ENCODE data around the gene TMEM239. TPM values are rescaled to one million over a fixed set of nuclear protein-coding genes. Genes with fewer than 3 reads are reported as not detected.

Gene TMEM239
- total RNA-seq, 2 experiments from 2014 or later: not detected

DNA sequence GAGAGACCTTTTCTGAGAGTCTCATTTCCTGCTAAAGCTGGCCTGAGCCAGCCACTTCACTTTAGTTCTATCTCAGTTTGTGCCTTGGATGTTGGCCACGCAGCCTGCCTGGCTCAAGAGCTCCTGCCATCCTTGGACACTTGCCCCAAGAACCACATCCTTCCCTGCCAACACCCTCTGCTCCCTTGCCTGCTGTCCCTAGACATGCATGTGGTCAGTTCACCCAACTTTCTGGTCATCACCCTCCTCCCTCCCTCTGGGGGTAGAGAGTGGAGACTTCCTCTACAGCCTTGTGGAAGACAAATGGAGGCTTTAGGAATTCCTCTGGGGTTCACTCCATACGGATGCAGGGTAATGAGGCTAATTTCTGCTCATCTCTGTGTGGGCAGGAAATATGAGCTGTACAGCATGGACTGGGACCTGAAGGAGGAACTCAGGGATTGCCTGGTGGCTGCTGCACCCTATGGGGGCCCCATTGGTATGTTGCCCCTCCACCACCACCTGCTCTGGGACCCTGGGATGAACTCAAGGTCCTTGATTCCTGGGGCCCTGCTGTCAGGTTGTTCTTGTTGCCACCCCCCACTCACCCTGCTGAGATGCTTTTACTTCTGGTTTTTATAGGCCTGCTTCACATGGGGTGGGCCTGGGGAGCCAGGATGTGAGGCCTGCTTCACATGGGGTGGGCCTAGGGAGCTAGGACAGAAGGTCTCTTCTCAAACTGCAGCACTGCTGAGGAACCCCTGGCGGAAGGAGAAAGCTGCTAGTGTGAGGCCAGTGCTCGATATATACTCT is 43.4 kb downstream of the TMEM239 start:
- peaks cover 18% of the 10 kb centered on the region for H3K36me3 Mint-ChIP-seq (ENCODE audit: low read depth)
- TF ChIP-seq, protein P1, sequence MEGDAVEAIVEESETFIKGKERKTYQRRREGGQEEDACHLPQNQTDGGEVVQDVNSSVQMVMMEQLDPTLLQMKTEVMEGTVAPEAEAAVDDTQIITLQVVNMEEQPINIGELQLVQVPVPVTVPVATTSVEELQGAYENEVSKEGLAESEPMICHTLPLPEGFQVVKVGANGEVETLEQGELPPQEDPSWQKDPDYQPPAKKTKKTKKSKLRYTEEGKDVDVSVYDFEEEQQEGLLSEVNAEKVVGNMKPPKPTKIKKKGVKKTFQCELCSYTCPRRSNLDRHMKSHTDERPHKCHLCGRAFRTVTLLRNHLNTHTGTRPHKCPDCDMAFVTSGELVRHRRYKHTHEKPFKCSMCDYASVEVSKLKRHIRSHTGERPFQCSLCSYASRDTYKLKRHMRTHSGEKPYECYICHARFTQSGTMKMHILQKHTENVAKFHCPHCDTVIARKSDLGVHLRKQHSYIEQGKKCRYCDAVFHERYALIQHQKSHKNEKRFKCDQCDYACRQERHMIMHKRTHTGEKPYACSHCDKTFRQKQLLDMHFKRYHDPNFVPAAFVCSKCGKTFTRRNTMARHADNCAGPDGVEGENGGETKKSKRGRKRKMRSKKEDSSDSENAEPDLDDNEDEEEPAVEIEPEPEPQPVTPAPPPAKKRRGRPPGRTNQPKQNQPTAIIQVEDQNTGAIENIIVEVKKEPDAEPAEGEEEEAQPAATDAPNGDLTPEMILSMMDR (IDR thresholded peaks at IDR 0.05): no peak
- H3K27ac Mint-ChIP-seq: no peak overlapping the region
- no peaks in the 10 kb centered on the region for H3K4me1 Mint-ChIP-seq (ENCODE audit: low read depth)
- Histone ChIP-seq H3K4me3 (ENCODE audit: low read length) (no peak overlapping the region), H3K9me3 (ENCODE audit: control insufficient read depth in 1 of 2, insufficient read depth in 1 of 2, low read length in 2 of 2) (no peaks in the 10 kb centered on the region), H3K36me3 (ENCODE audit: insufficient read depth, low read length) (peaks cover 44% of the 10 kb centered on the region), H3K4me1 (ENCODE audit: insufficient read depth, low read length) (no peaks in the 10 kb centered on the region), H3K27ac (ENCODE audit: low read depth in 1 of 2, low read length in 2 of 2) (no peak overlapping the region), H3K27me3 (ENCODE audit: control insufficient read depth in 1 of 2, insufficient read depth in 2 of 2, low read length in 2 of 2) (no peaks in the 10 kb centered on the region)
- no peak overlapping the region for H3K4me3 Mint-ChIP-seq
- H3K9me3 Mint-ChIP-seq: no peaks in the 10 kb centered on the region
- intact Hi-C loops (cut with DNase I, micrococcal nuclease): no loop called here
- ATAC-seq (ENCODE audit: poor library complexity) (no peak), DNase-seq (no peak)
- POLR2A ChIA-PET: no interaction called here
- H3K27me3 Mint-ChIP-seq: no peaks in the 10 kb centered on the region
- CTCF ChIA-PET: no interaction called here

DNA sequence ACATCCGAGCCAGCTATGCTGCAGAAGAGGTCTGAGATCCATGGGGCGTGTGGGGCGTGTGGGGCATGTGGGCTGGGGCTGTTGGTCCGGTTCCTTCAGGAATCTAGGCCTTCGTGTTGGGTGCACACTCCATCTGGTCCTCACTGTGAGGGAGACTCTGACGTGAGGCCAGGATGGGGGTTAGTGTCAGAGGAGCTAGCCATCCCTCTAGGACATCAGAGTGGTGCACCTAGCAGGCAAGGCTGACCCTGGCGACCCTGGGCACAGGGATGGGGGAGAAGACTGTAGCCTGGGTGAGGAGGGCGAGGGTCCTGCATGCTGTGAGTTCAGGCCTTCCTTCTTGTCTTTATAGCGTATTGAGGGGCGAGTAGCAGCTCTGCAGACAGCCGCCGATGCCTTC is 48.5 kb downstream of the TMEM239 start:
- peaks cover 53% of the 10 kb centered on the region for H3K36me3 ChIP-seq (ENCODE audit: insufficient read depth, low read length)
- Mint-ChIP-seq H3K36me3 (ENCODE audit: low read depth) (peaks cover 41% of the 10 kb centered on the region), H3K27ac (no peak overlapping the region), H3K4me3 (no peak overlapping the region), H3K4me1 (ENCODE audit: low read depth) (peaks cover 27% of the 10 kb centered on the region), H3K9me3 (no peaks in the 10 kb centered on the region), H3K27me3 (no peaks in the 10 kb centered on the region)
- no peaks in the 10 kb centered on the region for H3K27me3 ChIP-seq (ENCODE audit: control insufficient read depth in 1 of 2, insufficient read depth in 2 of 2, low read length in 2 of 2)
- no peak overlapping the region for H3K27ac ChIP-seq (ENCODE audit: low read depth in 1 of 2, low read length in 2 of 2)
- intact Hi-C loops (cut with DNase I, micrococcal nuclease): no loop called here
- no peaks in the 10 kb centered on the region for H3K9me3 ChIP-seq (ENCODE audit: control insufficient read depth in 1 of 2, insufficient read depth in 1 of 2, low read length in 2 of 2)
- TF ChIP-seq, protein P1 (IDR thresholded peaks at IDR 0.05): no peak
- ATAC-seq (ENCODE audit: poor library complexity) (no peak), DNase-seq (no peak)
- ChIA-PET POLR2A (interaction anchor here (1.4 to 2.6 kb wide), 2 partner anchors 8 to 24 kb away, joined by 4 to 8 read pairs; partner anchors contain the start of genes PCED1A, PTPRA and VPS16), CTCF (no interaction called here)
- H3K4me3 ChIP-seq (ENCODE audit: low read length): no peak overlapping the region
- peaks cover 12% of the 10 kb centered on the region for H3K4me1 ChIP-seq (ENCODE audit: insufficient read depth, low read length)

DNA sequence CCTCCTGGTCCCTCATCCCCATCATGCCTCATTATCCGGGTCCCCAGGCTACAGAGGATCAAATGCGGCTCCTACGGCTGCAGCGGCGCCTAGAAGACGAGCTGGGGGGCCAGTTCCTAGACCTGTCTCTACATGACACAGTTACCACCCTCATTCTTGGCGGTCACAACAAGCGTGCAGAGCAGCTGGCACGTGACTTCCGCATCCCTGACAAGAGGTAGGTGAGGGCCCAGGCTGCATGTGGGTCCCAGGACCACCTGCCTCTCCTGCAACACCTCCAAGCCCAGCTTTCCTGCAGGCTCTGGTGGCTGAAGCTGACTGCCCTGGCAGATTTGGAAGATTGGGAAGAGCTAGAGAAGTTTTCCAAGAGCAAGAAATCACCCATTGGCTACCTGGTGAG is 48.9 kb downstream of the TMEM239 start:
- Histone ChIP-seq H3K4me3 (ENCODE audit: low read length) (no peak overlapping the region), H3K27ac (ENCODE audit: low read depth in 1 of 2, low read length in 2 of 2) (peak overlapping the region in 1 of 2 donors; percentile 21), H3K4me1 (ENCODE audit: insufficient read depth, low read length) (peaks cover 12% of the 10 kb centered on the region), H3K36me3 (ENCODE audit: insufficient read depth, low read length) (peaks cover 52% of the 10 kb centered on the region), H3K9me3 (ENCODE audit: control insufficient read depth in 1 of 2, insufficient read depth in 1 of 2, low read length in 2 of 2) (no peaks in the 10 kb centered on the region), H3K27me3 (ENCODE audit: control insufficient read depth in 1 of 2, insufficient read depth in 2 of 2, low read length in 2 of 2) (no peaks in the 10 kb centered on the region)
- Mint-ChIP-seq H3K9me3 (no peaks in the 10 kb centered on the region), H3K4me3 (no peak overlapping the region), H3K27ac (no peak overlapping the region), H3K4me1 (ENCODE audit: low read depth) (peaks cover 27% of the 10 kb centered on the region), H3K27me3 (no peaks in the 10 kb centered on the region), H3K36me3 (ENCODE audit: low read depth) (peaks cover 41% of the 10 kb centered on the region)
- peak in 1 of 14 experiments; percentile 10 for DNase-seq
- TF ChIP-seq, protein P1 (IDR thresholded peaks at IDR 0.05): no peak
- intact Hi-C loops (cut with DNase I, micrococcal nuclease): no loop called here
- ATAC-seq (ENCODE audit: poor library complexity): no peak
- ChIA-PET CTCF (interaction anchor here (0.6 to 0.9 kb wide), 2 partner anchors 9 to 13 kb away, joined by 3 read pairs; no protein-coding TSS in a partner anchor), POLR2A (interaction anchor here (1.4 to 2.6 kb wide), 2 partner anchors 8 to 25 kb away, joined by 4 to 8 read pairs; partner anchors contain the start of genes PCED1A, PTPRA and VPS16)

Data from CD4-positive, alpha-beta T cell (primary cell).